B cell (primary cell): ENCODE measurements around the gene LSMEM2. TPM values are rescaled to one million over a fixed set of nuclear protein-coding genes. Genes with fewer than 3 reads are reported as not detected.

ENCODE experiments used
- ATAC-seq: fragments of 200-7000 bp; cut with Tn5 transposase; one replicate; pipeline ENCODE4 v1.10.0; 2021; ENCODE audit warnings: low read depth, mild to moderate bottlenecking, moderate number of reproducible peaks, moderate library complexity
- CTCF ChIA-PET: fragments of 350-600 bp; sonication (Branson Sonifier 250); formaldehyde crosslinking; loops from one replicate; lab custom pipeline; 2021; ENCODE audit warnings: antibody characterized with exemption, inconsistent platforms; lab: Charles Lee
- POLR2A ChIA-PET: fragments of 350-600 bp; sonication (Branson Sonifier 250); formaldehyde crosslinking; loops from one replicate; lab custom pipeline; 2021; ENCODE audit warnings: antibody characterized with exemption; lab: Charles Lee
- DNase-seq: peaks from one replicate; pipeline ENCODE4 v3.0.0; 2013
- H2AFZ ChIP-seq: 2 replicates; pipeline ENCODE4 v1.6.1; 2012; ENCODE audit warnings: mild to moderate bottlenecking, low read depth, low read length; ENCODE audit not compliant: insufficient read depth, poor library complexity, severe bottlenecking
- H3K27ac ChIP-seq, 2 donors: 1 replicate in 1 of 2; 2 replicates in 1 of 2; pipeline ENCODE4 v1.5.1; 2012 to 2013; ENCODE audit warnings: low read length in 2 of 2, mild to moderate bottlenecking in 2 of 2, moderate library complexity in 1 of 2
- H3K27me3 ChIP-seq, 4 experiments: fragments of 200-600 bp in 1 of 4; sonication (generic) in 1 of 4; replicated peaks in 1 of 4; 1 replicate in 2 of 4; 2 replicates in 2 of 4; pipeline versions ENCODE4 v1.6.1 to v1.7.0; 2013 to 2016; ENCODE audit warnings: low read length in 3 of 4, mild to moderate bottlenecking in 2 of 4, mixed read lengths in 1 of 4, moderate library complexity in 1 of 4; ENCODE audit not compliant: insufficient read depth in 4 of 4, control insufficient read depth in 3 of 4; ENCODE audit errors: control extremely low read depth in 1 of 4
- H3K36me3 ChIP-seq, 2 experiments: replicated peaks in 1 of 2; 1 replicate in 1 of 2; 2 replicates in 1 of 2; pipeline versions ENCODE4 v1.6.1 to v1.7.1; 2013; ENCODE audit warnings: low read length in 1 of 2; ENCODE audit not compliant: insufficient read depth in 2 of 2, control insufficient read depth in 1 of 2; ENCODE audit errors: control extremely low read depth in 1 of 2, extremely low read depth in 1 of 2
- H3K4me1 ChIP-seq, 2 donors: fragments of 200-600 bp in 1 of 2; sonication (generic) in 1 of 2; 1 replicate in 1 of 2; 2 replicates in 1 of 2; pipeline versions ENCODE4 v1.5.1 to v1.6.1; 2013 to 2017; ENCODE audit warnings: low read length in 2 of 2; ENCODE audit not compliant: control insufficient read depth in 2 of 2, insufficient read depth in 2 of 2
- H3K4me2 ChIP-seq: replicated peaks from 2 replicates; pipeline ENCODE3; 2012; ENCODE audit warnings: mild to moderate bottlenecking, low read depth, low read length; ENCODE audit not compliant: poor library complexity, severe bottlenecking
- H3K4me3 ChIP-seq, 5 experiments: fragments of 200-600 bp in 1 of 5; sonication (generic) in 1 of 5; 1 replicate in 3 of 5; 2 replicates in 2 of 5; pipeline versions ENCODE4 v1.5.1 to v1.7.0; 2011 to 2016; ENCODE audit warnings: low read length in 4 of 5, mild to moderate bottlenecking in 4 of 5, low read depth in 2 of 5, control low read depth in 1 of 5, moderate library complexity in 1 of 5; ENCODE audit not compliant: insufficient read depth in 1 of 5; ENCODE audit errors: control extremely low read depth in 1 of 5, extremely low read depth in 1 of 5
- H3K79me2 ChIP-seq: fragments of 200-600 bp; sonication (generic); one replicate; pipeline ENCODE4 v1.6.0; 2016; ENCODE audit warnings: low read length; ENCODE audit not compliant: control insufficient read depth, insufficient read depth
- H3K9ac ChIP-seq: fragments of 200-600 bp; sonication (generic); 2 replicates; pipeline ENCODE4 v1.6.1; 2017; ENCODE audit warnings: mild to moderate bottlenecking, low read length, moderate library complexity
- H3K9me3 ChIP-seq, 3 donors: one replicate each; pipeline versions ENCODE4 v1.6.1 to v1.7.1; 2013; ENCODE audit warnings: low read length in 2 of 3; ENCODE audit not compliant: control insufficient read depth in 2 of 3, insufficient read depth in 1 of 3; ENCODE audit errors: control extremely low read depth in 1 of 3
- H4K20me1 ChIP-seq: 2 replicates; pipeline ENCODE4 v1.6.0; 2012; ENCODE audit warnings: mild to moderate bottlenecking, low read length; ENCODE audit not compliant: insufficient read depth, control insufficient read depth, poor library complexity, severe bottlenecking
- H3K27ac Mint-ChIP-seq: one replicate; pipeline ENCODE4 v1.8.0; 2021; ENCODE audit warnings: mixed read lengths
- H3K27me3 Mint-ChIP-seq: one replicate; pipeline ENCODE4 v1.8.0; 2021; ENCODE audit warnings: mixed read lengths
- H3K4me1 Mint-ChIP-seq: one replicate; pipeline ENCODE4 v1.8.0; 2021; ENCODE audit warnings: mixed read lengths
- H3K4me3 Mint-ChIP-seq: one replicate; pipeline ENCODE4 v1.8.0; 2021; ENCODE audit warnings: mixed read lengths
- H3K9me3 Mint-ChIP-seq: one replicate; pipeline ENCODE4 v1.8.0; 2022; ENCODE audit warnings: mixed read lengths; ENCODE audit not compliant: insufficient read depth
- CTCF ChIP-seq: fragments of 200-600 bp; IDR thresholded peaks from one replicate; pipeline ENCODE4 v1.8.0; 2022; ENCODE audit warnings: antibody characterized with exemption, mild to moderate bottlenecking
- EZH2 ChIP-seq: IDR thresholded peaks from 2 replicates; pipeline ENCODE4 v1.6.1; 2012; ENCODE audit warnings: borderline replicate concordance, low read depth, mild to moderate bottlenecking, moderate library complexity, low read length; ENCODE audit not compliant: insufficient read depth, poor library complexity, severe bottlenecking
- WGBS: methylation state at CpG from one replicate; pipeline ENCODE4 v1.1.5; 2013; ENCODE audit warnings: missing lambda C conversion rate; ENCODE audit not compliant: insufficient coverage; 5-methylcytosine and 5-hydroxymethylcytosine counted together
- intact Hi-C: fragments of 100-400 bp; cut with micrococcal nuclease; formaldehyde crosslinking; loops from one replicate; pipeline ENCODE4 v1.10.0; 2022
- polyA plus RNA-seq: library from polyadenylated mRNA; depleted of rRNA; stranded (reverse); fragments of >200 nt; gene quantifications from 2 replicates; pipeline ENCODE4 v1.2.3, GENCODE V29; 2012
- total RNA-seq, 2 donors: library from RNA; stranded (reverse); fragments of 120-200 nt in 1 of 2; gene quantifications; 1 replicate in 1 of 2; 2 replicates in 1 of 2; pipeline versions ENCODE4 v1.2.3 to v1.2.4, GENCODE V29; 2013 to 2022

Gene LSMEM2
- total and polyA plus RNA-seq, 2 donors (not counting 1 experiment from before 2014, with no cell fraction given): not detected

GRCh38 chr3:50274371-50275104, 4.3 kb upstream of the LSMEM2 start:
- Histone ChIP-seq H2AFZ (no peak overlapping the region), H3K79me2 (no peaks in the 10 kb centered on the region), H3K27me3 (peaks cover 0 to 57% (median 21%) of the 10 kb centered on the region in 4 experiments), H3K4me1 (peaks cover 33 to 39% of the 10 kb centered on the region in 2 donors), H3K4me2 (peak overlapping the region; percentile 61), H3K4me3 (no peak overlapping the region), H3K9me3 (peaks cover 0 to 3% (median 0%) of the 10 kb centered on the region in 3 donors), H3K9ac (no peak overlapping the region), H4K20me1 (peaks cover 10% of the 10 kb centered on the region), H3K36me3 (no peaks in the 10 kb centered on the region), H3K27ac (no peak overlapping the region)
- intact Hi-C loops: loop anchor here (1.0 kb wide), 1 partner anchor 50 kb away; no protein-coding TSS in a partner anchor
- ATAC-seq: no peak
- Mint-ChIP-seq H3K27me3 (peaks cover 28% of the 10 kb centered on the region), H3K4me1 (peaks cover 26% of the 10 kb centered on the region), H3K4me3 (peak overlapping the region; percentile 68), H3K9me3 (no peaks in the 10 kb centered on the region), H3K27ac (peak overlapping the region; percentile 59)
- CTCF ChIA-PET: interaction anchor here (0.8 to 3.0 kb wide), 9 partner anchors 18 to 154 kb away, joined by 3 to 12 read pairs (median 4); partner anchors contain the start of genes GNAT1 and IFRD2
- POLR2A ChIA-PET: interaction anchor here (0.6 to 0.7 kb wide), 4 partner anchors 66 to 1226 kb away, joined by 3 to 6 read pairs (median 4); partner anchors contain the start of gene RASSF1
- peak; percentile 83 for DNase-seq
- TF ChIP-seq EZH2 (no peak), CTCF (peak; percentile 71)
- WGBS: 10% methylated on average over 19 of the region's 26 CpGs
